ENCODE data around the gene CENPQ. TPM values are rescaled to one million over a fixed set of nuclear protein-coding genes. Genes with fewer than 3 reads are reported as not detected.

Gene CENPQ
- total and polyA plus RNA-seq, 2 of the 13 experiments (the other 11 are each of a cell fraction or from before 2014, with no cell fraction given), result 9.1 to 20.1 TPM

- TF ChIP-seq, protein P1, sequence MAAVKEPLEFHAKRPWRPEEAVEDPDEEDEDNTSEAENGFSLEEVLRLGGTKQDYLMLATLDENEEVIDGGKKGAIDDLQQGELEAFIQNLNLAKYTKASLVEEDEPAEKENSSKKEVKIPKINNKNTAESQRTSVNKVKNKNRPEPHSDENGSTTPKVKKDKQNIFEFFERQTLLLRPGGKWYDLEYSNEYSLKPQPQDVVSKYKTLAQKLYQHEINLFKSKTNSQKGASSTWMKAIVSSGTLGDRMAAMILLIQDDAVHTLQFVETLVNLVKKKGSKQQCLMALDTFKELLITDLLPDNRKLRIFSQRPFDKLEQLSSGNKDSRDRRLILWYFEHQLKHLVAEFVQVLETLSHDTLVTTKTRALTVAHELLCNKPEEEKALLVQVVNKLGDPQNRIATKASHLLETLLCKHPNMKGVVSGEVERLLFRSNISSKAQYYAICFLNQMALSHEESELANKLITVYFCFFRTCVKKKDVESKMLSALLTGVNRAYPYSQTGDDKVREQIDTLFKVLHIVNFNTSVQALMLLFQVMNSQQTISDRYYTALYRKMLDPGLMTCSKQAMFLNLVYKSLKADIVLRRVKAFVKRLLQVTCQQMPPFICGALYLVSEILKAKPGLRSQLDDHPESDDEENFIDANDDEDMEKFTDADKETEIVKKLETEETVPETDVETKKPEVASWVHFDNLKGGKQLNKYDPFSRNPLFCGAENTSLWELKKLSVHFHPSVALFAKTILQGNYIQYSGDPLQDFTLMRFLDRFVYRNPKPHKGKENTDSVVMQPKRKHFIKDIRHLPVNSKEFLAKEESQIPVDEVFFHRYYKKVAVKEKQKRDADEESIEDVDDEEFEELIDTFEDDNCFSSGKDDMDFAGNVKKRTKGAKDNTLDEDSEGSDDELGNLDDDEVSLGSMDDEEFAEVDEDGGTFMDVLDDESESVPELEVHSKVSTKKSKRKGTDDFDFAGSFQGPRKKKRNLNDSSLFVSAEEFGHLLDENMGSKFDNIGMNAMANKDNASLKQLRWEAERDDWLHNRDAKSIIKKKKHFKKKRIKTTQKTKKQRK (IDR thresholded peaks at IDR 0.05; ENCODE audit: low read length), result no peak
- TF ChIP-seq DMAP1 (CRISPR knock-in tag; IDR thresholded peaks at IDR 0.05) (peak; percentile 94), ZNF614 (CRISPR knock-in tag; IDR thresholded peaks at IDR 0.05; ENCODE audit: borderline replicate concordance) (peak; percentile 58; the same call in 1 of the 2 replicates), FOXO1 (CRISPR knock-in tag; IDR thresholded peaks at IDR 0.05) (peak; percentile 47; the same call in 1 of the 2 replicates), RFXANK (CRISPR knock-in tag; IDR thresholded peaks at IDR 0.05) (0 out of 2 replicates have a peak, but pooled peaks have one; percentile 61), EP300 (IDR thresholded peaks at IDR 0.05; ENCODE audit: low read depth in 2 of 2, low read length in 2 of 2) (peak; percentile 72 to 92), EP300 (CRISPR knock-in tag; IDR thresholded peaks at IDR 0.05; ENCODE audit: borderline replicate concordance) (peak; percentile 45), EHMT2 (IDR thresholded peaks at IDR 0.05; ENCODE audit: borderline replicate concordance, low read depth, low read length) (no peak; the same call in 1 of the 2 replicates), ESRRA (CRISPR knock-in tag; IDR thresholded peaks at IDR 0.05; ENCODE audit: low read depth) (peak; percentile 78), YEATS2 (CRISPR knock-in tag; IDR thresholded peaks at IDR 0.05; ENCODE audit: borderline replicate concordance) (peak; percentile 99), ZNF10 (CRISPR knock-in tag; IDR thresholded peaks at IDR 0.05; ENCODE audit: borderline replicate concordance, low read depth) (no peak), PAXIP1 (CRISPR knock-in tag; conservative IDR thresholded peaks at IDR 0.05) (peak; percentile 71; the same call in 1 of the 2 replicates), MXI1 (IDR thresholded peaks at IDR 0.05; ENCODE audit: borderline replicate concordance, low read depth, low read length) (peak; percentile 93; the same call in 2 of the 3 replicates), ZBTB20 (CRISPR knock-in tag; IDR thresholded peaks at IDR 0.05; ENCODE audit: borderline replicate concordance, low read depth) (peak; percentile 69; the same call in 1 of the 2 replicates), KAT8 (CRISPR knock-in tag; IDR thresholded peaks at IDR 0.05) (peak; percentile 100), SOX13 (IDR thresholded peaks at IDR 0.05) (peak; percentile 36; the same call in 1 of the 2 replicates), SOX13 (CRISPR knock-in tag; conservative IDR thresholded peaks at IDR 0.05 in 1 of 2, IDR thresholded peaks at IDR 0.05 in 1 of 2) (peak in 1 of 2 experiments; percentile 24; a peak in 1 of 4 replicates)
- TF ChIP-seq, protein P2, sequence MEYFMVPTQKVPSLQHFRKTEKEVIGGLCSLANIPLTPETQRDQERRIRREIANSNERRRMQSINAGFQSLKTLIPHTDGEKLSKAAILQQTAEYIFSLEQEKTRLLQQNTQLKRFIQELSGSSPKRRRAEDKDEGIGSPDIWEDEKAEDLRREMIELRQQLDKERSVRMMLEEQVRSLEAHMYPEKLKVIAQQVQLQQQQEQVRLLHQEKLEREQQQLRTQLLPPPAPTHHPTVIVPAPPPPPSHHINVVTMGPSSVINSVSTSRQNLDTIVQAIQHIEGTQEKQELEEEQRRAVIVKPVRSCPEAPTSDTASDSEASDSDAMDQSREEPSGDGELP (IDR thresholded peaks at IDR 0.05; ENCODE audit: borderline replicate concordance, low read depth), result peak; percentile 77; the same call in 1 of the 2 replicates
- TF ChIP-seq, protein P3, sequence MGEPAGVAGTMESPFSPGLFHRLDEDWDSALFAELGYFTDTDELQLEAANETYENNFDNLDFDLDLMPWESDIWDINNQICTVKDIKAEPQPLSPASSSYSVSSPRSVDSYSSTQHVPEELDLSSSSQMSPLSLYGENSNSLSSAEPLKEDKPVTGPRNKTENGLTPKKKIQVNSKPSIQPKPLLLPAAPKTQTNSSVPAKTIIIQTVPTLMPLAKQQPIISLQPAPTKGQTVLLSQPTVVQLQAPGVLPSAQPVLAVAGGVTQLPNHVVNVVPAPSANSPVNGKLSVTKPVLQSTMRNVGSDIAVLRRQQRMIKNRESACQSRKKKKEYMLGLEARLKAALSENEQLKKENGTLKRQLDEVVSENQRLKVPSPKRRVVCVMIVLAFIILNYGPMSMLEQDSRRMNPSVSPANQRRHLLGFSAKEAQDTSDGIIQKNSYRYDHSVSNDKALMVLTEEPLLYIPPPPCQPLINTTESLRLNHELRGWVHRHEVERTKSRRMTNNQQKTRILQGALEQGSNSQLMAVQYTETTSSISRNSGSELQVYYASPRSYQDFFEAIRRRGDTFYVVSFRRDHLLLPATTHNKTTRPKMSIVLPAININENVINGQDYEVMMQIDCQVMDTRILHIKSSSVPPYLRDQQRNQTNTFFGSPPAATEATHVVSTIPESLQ (CRISPR knock-in tag; conservative IDR thresholded peaks at IDR 0.05), result no peak
Observed at GRCh38 chr6:49462927-49463611, at the start of gene CENPQ, which contains the start of gene MMUT (continued).
